ENCODE results near the gene ST6GALNAC5.

The ST6GALNAC5 gene

GRCh38 chr1:77060000-77060399 lies 192.7 kb downstream of the ST6GALNAC5 start:
- TF ChIP-seq SUZ12 (IDR thresholded peaks at IDR 0.05; ENCODE audit: extremely low read depth, insufficient read depth, insufficient read length) (no peak), ZNF274 (IDR thresholded peaks at IDR 0.05; ENCODE audit: low read depth, low read length) (no peak), YY1 (IDR thresholded peaks at IDR 0.05; ENCODE audit: insufficient read depth, insufficient read length) (no peak)
- peak; percentile 74 for DNase-seq (ENCODE audit: low read depth, low spot score)
- no peak overlapping the region for H3K4me3 ChIP-seq (ENCODE audit: insufficient read length, low read depth)
- no peak overlapping the region for H3K9ac ChIP-seq (ENCODE audit: insufficient read length, low read depth)
- H3K9me3 ChIP-seq (ENCODE audit: insufficient read depth, low read length), result no peaks in the 10 kb centered on the region
- no peaks in the 10 kb centered on the region for H3K27me3 ChIP-seq (ENCODE audit: insufficient read depth, insufficient read length)
- no peaks in the 10 kb centered on the region for H3K4me1 ChIP-seq (ENCODE audit: insufficient read depth, insufficient read length)
- no peaks in the 10 kb centered on the region for H3K36me3 ChIP-seq (ENCODE audit: insufficient read depth, insufficient read length, low read length)

- Histone ChIP-seq H3K9me3 (ENCODE audit: insufficient read depth, low read length) (no peaks in the 10 kb centered on the region), H3K27me3 (ENCODE audit: insufficient read depth, insufficient read length) (no peaks in the 10 kb centered on the region), H3K4me1 (ENCODE audit: insufficient read depth, insufficient read length) (no peaks in the 10 kb centered on the region), H3K9ac (ENCODE audit: insufficient read length, low read depth) (no peak overlapping the region), H3K4me3 (ENCODE audit: insufficient read length, low read depth) (no peak overlapping the region), H3K36me3 (ENCODE audit: insufficient read depth, insufficient read length, low read length) (no peaks in the 10 kb centered on the region)
- DNase-seq (ENCODE audit: low read depth, low spot score), result no peak
- TF ChIP-seq ZNF274 (IDR thresholded peaks at IDR 0.05; ENCODE audit: low read depth, low read length) (no peak), YY1 (IDR thresholded peaks at IDR 0.05; ENCODE audit: insufficient read depth, insufficient read length) (no peak), SUZ12 (IDR thresholded peaks at IDR 0.05; ENCODE audit: extremely low read depth, insufficient read depth, insufficient read length) (no peak)
Measured at GRCh38 chr1:77061162-77061561, 193.9 kb downstream of the ST6GALNAC5 start.

GRCh38 chr1:77063118-77063517 lies 195.8 kb downstream of the ST6GALNAC5 start:
- Histone ChIP-seq H3K4me1 (ENCODE audit: insufficient read depth, insufficient read length) (no peaks in the 10 kb centered on the region), H3K9me3 (ENCODE audit: insufficient read depth, low read length) (no peaks in the 10 kb centered on the region), H3K36me3 (ENCODE audit: insufficient read depth, insufficient read length, low read length) (no peaks in the 10 kb centered on the region), H3K27me3 (ENCODE audit: insufficient read depth, insufficient read length) (no peaks in the 10 kb centered on the region), H3K4me3 (ENCODE audit: insufficient read length, low read depth) (no peak overlapping the region), H3K9ac (ENCODE audit: insufficient read length, low read depth) (no peak overlapping the region)
- no peak for DNase-seq (ENCODE audit: low read depth, low spot score)
- no peak for TF ChIP-seq YY1 (IDR thresholded peaks at IDR 0.05; ENCODE audit: insufficient read depth, insufficient read length)
- no peak for TF ChIP-seq ZNF274 (IDR thresholded peaks at IDR 0.05; ENCODE audit: low read depth, low read length)
- TF ChIP-seq SUZ12 (IDR thresholded peaks at IDR 0.05; ENCODE audit: extremely low read depth, insufficient read depth, insufficient read length), result no peak

DNA sequence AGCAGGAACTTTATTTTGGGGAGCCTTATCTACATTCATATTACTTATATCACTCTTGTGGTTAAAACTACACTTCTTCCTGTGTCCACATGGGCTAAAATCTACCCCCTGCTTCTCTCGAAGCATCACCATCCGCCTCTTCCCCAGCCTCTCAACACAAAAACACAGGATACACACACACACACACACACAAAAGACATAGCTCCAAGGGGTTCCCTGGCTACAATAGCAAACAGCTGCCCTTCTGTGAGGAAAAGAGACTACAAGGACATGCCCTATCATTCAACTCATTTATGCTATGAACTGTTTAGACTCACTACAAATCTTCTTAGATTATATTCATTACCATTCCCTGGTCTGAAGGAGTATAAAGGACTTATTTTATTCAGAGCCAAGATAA lies 197.0 kb downstream of the ST6GALNAC5 start:
- TF ChIP-seq ZNF274 (IDR thresholded peaks at IDR 0.05; ENCODE audit: low read depth, low read length), result no peak
- no peak for TF ChIP-seq SUZ12 (IDR thresholded peaks at IDR 0.05; ENCODE audit: extremely low read depth, insufficient read depth, insufficient read length)
- no peak for TF ChIP-seq YY1 (IDR thresholded peaks at IDR 0.05; ENCODE audit: insufficient read depth, insufficient read length)
- H3K27me3 ChIP-seq (ENCODE audit: insufficient read depth, insufficient read length), result no peaks in the 10 kb centered on the region
- no peak overlapping the region for H3K4me3 ChIP-seq (ENCODE audit: insufficient read length, low read depth)
- H3K9me3 ChIP-seq (ENCODE audit: insufficient read depth, low read length), result no peaks in the 10 kb centered on the region
- H3K9ac ChIP-seq (ENCODE audit: insufficient read length, low read depth), result no peak overlapping the region
- no peak for DNase-seq (ENCODE audit: low read depth, low spot score)
- H3K4me1 ChIP-seq (ENCODE audit: insufficient read depth, insufficient read length), result no peaks in the 10 kb centered on the region
- no peaks in the 10 kb centered on the region for H3K36me3 ChIP-seq (ENCODE audit: insufficient read depth, insufficient read length, low read length)

- Histone ChIP-seq H3K9ac (ENCODE audit: insufficient read length, low read depth) (no peak overlapping the region), H3K9me3 (ENCODE audit: insufficient read depth, low read length) (no peaks in the 10 kb centered on the region), H3K36me3 (ENCODE audit: insufficient read depth, insufficient read length, low read length) (no peaks in the 10 kb centered on the region), H3K27me3 (ENCODE audit: insufficient read depth, insufficient read length) (no peaks in the 10 kb centered on the region), H3K4me1 (ENCODE audit: insufficient read depth, insufficient read length) (no peaks in the 10 kb centered on the region), H3K4me3 (ENCODE audit: insufficient read length, low read depth) (no peak overlapping the region)
- TF ChIP-seq ZNF274 (IDR thresholded peaks at IDR 0.05; ENCODE audit: low read depth, low read length), result no peak
- no peak for TF ChIP-seq YY1 (IDR thresholded peaks at IDR 0.05; ENCODE audit: insufficient read depth, insufficient read length)
- TF ChIP-seq SUZ12 (IDR thresholded peaks at IDR 0.05; ENCODE audit: extremely low read depth, insufficient read depth, insufficient read length), result no peak
- no peak for DNase-seq (ENCODE audit: low read depth, low spot score)
Measured at GRCh38 chr1:77065693-77066342, 198.5 kb downstream of the ST6GALNAC5 start.

DNA sequence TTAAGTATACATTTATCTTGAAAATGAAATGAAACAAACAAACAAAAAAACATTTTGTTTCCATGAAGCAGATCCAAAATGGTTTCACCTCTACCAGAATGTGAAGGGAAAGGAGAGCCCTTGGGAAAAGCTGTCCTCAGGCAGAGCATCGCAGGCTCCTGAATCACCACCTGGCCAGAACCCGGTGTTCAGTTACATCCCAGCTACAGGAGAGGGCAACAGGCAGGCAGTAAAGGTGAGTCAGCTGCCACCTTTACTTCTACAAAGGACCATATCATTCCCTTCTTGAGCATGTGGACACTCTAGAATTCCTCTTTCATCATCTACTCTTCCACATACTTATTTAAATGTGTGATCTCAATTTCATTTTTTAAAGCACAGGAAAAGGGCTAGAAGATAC lies 200.7 kb downstream of the ST6GALNAC5 start:
- Histone ChIP-seq H3K36me3 (ENCODE audit: insufficient read depth, insufficient read length, low read length) (no peaks in the 10 kb centered on the region), H3K9ac (ENCODE audit: insufficient read length, low read depth) (no peak overlapping the region), H3K9me3 (ENCODE audit: insufficient read depth, low read length) (no peaks in the 10 kb centered on the region), H3K4me3 (ENCODE audit: insufficient read length, low read depth) (no peak overlapping the region), H3K4me1 (ENCODE audit: insufficient read depth, insufficient read length) (no peaks in the 10 kb centered on the region), H3K27me3 (ENCODE audit: insufficient read depth, insufficient read length) (no peaks in the 10 kb centered on the region)
- TF ChIP-seq ZNF274 (IDR thresholded peaks at IDR 0.05; ENCODE audit: low read depth, low read length) (no peak), SUZ12 (IDR thresholded peaks at IDR 0.05; ENCODE audit: extremely low read depth, insufficient read depth, insufficient read length) (no peak), YY1 (IDR thresholded peaks at IDR 0.05; ENCODE audit: insufficient read depth, insufficient read length) (no peak)
- no peak for DNase-seq (ENCODE audit: low read depth, low spot score)

- no peak for DNase-seq (ENCODE audit: low read depth, low spot score)
- Histone ChIP-seq H3K9me3 (ENCODE audit: insufficient read depth, low read length) (no peaks in the 10 kb centered on the region), H3K9ac (ENCODE audit: insufficient read length, low read depth) (no peak overlapping the region), H3K4me3 (ENCODE audit: insufficient read length, low read depth) (no peak overlapping the region), H3K36me3 (ENCODE audit: insufficient read depth, insufficient read length, low read length) (no peaks in the 10 kb centered on the region), H3K4me1 (ENCODE audit: insufficient read depth, insufficient read length) (no peaks in the 10 kb centered on the region), H3K27me3 (ENCODE audit: insufficient read depth, insufficient read length) (no peaks in the 10 kb centered on the region)
- TF ChIP-seq YY1 (IDR thresholded peaks at IDR 0.05; ENCODE audit: insufficient read depth, insufficient read length) (no peak), SUZ12 (IDR thresholded peaks at IDR 0.05; ENCODE audit: extremely low read depth, insufficient read depth, insufficient read length) (no peak), ZNF274 (IDR thresholded peaks at IDR 0.05; ENCODE audit: low read depth, low read length) (no peak)
Measured at GRCh38 chr1:77076759-77077158, 209.5 kb downstream of the ST6GALNAC5 start.
